HG02884 (cell line): ENCODE results near the gene RRP1B.

Experiments used
- ATAC-seq: cut with Tn5 transposase; IDR thresholded peaks from one replicate; pipeline ENCODE4 v1.9.1; 2021; ENCODE audit warnings: mild to moderate bottlenecking, moderate library complexity; ENCODE audit not compliant: unreplicated experiment

The RRP1B gene

DNA sequence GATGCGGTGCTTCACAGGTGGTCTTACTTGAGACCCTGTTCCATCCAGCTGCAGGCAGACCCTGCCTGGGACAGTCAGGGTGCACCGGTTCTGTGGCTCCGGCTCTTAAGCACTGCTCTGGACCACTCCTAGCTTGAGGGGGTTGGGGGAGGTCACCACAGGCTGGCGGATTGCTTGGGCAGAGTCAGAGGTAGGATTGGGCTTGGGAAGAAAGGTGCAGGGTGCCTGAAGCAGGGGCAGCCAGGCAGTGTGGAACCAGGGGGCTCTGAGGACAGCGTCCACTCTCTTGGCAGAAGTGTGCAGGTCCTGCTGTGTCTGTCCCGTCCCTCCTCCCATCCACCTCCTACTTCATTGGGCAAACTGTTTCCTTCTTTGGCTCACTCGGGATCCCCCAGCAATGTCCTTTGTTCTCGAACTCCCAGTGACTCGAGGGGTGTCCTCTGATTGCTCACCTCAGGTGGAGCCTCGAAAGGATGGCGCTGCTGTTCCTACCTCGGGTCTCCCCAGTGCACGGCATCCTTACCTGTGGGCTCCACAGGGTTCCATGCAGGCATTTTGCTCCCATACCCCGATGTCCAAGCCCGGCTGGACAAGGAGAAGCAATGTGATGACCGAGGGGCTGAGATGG lies 61.3 kb downstream of the RRP1B start:
- no peak for ATAC-seq

DNA sequence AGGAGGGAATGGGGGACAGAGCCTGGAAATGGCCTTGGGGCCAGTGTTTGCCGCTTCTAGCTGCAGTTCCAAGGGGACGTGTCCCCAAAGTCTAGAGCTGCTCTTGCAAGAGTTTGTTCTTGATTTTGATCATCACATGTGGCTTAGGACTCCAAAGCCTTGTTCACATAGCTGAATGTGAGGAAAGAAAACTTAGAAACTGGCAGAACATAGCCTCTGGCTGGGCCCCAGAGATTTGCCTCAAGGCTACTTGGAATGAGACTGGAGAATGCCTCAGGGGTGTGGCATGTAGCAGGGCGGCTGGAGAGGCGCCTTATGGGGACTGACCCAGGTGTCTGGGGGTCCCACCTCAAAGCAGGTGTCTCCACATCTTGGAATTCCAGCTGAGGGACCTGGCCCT lies 61.8 kb downstream of the RRP1B start:
- no peak for ATAC-seq

DNA sequence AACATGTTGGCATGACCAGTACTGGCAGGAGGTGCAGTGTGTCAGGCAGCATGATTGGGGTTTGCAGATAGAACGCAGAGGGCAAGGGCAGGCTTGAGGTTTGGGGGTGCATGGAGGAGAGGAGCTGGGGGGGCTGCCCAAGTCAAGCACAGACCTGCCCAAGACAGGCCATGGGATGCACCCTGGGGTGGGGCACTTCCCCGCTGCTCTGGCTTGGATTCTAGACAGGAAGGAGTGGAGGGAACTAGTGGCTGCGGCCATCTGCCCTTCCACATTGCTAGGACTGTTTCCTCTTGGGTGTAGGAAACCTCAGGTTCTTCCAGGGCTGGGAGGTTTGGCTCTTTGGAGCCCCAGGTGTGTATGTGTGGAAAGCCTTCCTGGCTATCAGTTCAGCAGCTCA lies 62.6 kb downstream of the RRP1B start:
- ATAC-seq = no peak

DNA sequence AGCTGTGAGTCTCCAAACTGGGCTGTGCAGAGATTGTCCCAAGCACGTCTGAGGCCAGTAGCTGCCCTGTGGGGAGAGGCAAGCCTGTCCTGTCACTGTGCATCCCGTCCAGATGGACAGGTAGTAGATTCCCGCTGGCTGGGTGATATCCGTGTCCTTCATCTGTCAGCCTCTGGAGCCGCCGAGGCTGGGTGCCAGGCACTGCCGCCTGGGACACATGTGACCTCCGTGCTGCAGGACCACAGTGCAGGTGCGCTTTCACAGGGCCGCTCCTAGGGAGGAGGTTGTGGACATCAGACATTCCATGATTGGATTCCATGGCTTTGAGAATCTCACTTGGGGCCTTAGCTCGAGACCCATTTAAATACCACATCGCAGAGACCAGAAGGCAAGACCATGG lies 64.3 kb downstream of the RRP1B start:
- ATAC-seq = no peak

DNA sequence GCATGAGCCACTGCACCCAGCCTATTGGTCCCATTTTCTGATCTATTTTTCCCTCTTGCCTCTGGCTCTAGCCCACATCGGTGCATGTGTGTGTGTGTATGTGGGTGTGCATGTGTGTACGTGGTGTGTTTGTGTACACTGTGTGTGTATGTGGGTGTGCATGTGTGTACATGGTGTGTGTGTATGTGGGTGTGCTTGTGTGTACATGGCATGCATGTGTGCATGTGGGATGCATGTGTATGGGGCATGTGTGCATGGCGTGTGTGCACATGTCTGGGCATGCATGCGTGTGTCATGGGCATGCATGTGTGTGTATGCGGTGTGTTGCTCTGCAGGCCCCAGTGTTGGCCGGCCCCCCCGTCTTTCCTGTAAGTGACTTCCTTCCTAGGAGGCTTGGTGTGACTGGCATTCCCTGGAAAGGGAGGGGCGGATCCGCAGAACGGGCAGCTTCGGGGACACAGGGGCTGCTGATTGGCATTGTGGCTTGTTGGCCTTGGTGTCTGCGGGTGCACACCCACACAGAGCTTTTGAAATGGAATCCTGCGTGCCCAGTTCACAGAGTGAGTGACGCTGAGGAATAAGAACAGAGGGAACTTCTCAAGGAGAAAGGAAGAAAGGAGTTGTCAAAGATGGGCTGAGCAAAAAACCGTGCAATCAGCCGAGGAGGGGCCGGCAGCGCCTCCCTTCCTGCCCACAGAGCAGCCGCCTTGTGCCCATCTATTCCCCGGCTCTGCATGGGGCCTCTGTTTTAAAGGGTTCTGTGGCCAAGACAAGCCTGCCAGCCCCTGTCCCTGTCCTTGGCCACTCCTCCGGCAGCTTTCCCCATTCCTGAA lies 67.5 kb downstream of the RRP1B start:
- ATAC-seq = no peak

DNA sequence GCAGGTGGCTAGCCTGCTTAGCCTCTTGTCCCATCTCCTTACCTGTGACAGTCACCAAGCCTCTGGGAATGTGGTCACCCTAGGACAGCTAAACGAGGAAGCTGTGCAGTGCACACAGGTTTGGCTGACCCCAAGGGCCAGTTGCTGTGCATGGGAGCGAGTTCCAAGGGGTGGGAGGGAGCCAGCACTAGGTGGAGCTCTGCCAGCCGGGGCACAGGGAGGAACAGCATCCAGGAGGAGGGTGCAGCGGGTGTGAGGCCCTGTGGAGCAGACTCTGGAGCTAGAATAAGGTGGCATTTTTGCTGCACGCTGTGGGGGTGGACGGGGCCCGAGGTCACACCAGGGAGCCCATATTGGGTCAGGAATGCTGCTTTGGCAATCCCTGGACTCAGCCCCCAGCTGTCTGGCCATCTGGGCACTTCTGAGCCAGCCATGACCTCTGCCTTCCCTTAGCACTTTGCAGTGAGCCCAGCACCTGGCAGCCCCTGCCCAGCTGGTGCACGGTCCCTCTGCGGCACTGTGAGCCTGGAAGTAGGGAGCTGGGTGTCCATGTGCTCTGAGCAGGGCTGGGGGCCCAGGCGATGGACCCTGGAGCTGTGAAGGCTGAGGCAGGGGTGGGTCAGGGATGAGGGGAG lies 68.3 kb downstream of the RRP1B start:
- ATAC-seq = no peak

DNA sequence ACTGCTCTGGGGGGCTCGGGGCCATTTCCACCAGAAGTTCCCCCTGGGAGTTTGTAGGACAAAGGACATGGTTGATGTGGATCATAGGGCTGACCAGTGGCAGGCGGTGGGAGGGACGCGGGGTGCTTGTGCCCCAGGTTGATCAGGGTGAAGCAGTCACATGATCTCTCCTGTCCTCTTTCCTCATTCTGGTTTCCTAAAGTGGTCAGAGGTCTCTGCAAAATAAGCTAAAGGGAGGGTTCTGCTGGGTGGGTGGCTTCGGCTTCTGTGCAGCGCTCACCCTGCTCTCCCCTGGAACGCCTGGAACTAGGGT lies 68.8 kb downstream of the RRP1B start:
- peak; percentile 5 for ATAC-seq

DNA sequence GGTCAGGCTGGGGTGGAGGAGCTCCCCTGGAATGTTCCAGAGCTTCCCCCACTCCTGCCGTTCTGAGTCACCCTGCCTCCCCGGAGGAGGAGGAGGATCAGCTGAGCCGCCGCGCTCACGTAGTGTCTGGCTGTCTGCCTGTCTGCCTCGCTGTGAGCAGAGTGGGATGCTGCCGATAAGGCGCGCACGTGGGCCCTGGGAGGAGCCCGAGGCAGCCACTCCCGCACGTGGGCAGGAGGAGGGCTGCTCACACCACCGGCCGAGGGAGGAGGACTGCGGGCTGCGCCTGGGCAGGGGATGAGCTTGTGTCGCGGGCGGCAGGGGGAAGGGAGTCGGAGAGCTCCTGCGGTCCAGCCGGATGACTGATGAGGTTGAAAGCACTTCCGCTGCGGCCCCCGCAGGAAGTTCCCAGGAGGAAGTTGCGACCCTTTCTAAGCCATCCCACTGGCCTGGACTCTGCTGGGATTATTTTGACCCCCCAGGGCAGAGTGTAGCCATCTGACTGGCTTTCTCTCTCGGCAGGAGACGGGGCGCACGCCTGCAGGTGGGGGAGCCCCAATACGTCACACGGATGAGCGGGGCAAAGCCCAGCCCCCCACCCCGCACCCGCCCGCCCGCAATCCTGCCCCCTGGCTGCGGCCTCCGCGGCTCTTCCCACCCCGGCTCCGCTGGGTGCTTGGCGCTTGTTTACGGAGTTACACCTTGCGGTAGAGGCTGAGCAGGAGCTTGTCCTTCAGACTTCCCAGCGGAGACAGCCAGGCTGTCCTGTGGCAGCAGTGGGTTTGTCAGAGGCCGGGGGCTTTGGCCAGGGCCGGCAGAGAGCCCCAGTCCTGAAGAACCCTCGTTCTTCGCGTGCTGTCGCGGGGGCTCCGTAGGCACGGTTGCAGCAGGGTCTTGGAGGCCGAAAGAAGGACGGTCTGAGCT lies 69.4 kb downstream of the RRP1B start:
- ATAC-seq = peak; percentile 76

DNA sequence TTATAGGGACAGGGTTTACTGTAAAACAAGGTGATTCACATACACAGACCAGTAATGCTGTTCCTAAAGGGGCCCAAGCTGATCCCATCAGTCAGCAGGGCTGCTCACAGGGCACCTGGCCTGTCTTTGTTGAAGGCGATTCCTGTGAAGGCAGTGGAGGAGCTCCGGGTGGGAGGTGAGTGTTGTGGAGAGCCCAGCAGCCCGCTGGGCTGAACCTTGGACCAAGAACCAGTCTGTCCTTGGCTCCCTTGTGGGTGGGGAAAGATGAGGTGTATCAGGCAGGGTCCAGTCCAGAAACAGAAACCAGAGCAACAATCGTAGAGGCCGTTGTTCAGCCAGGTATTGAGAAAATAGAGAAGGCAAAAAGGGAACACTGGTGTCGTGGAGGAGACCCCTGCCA lies 72.1 kb downstream of the RRP1B start:
- no peak for ATAC-seq

DNA sequence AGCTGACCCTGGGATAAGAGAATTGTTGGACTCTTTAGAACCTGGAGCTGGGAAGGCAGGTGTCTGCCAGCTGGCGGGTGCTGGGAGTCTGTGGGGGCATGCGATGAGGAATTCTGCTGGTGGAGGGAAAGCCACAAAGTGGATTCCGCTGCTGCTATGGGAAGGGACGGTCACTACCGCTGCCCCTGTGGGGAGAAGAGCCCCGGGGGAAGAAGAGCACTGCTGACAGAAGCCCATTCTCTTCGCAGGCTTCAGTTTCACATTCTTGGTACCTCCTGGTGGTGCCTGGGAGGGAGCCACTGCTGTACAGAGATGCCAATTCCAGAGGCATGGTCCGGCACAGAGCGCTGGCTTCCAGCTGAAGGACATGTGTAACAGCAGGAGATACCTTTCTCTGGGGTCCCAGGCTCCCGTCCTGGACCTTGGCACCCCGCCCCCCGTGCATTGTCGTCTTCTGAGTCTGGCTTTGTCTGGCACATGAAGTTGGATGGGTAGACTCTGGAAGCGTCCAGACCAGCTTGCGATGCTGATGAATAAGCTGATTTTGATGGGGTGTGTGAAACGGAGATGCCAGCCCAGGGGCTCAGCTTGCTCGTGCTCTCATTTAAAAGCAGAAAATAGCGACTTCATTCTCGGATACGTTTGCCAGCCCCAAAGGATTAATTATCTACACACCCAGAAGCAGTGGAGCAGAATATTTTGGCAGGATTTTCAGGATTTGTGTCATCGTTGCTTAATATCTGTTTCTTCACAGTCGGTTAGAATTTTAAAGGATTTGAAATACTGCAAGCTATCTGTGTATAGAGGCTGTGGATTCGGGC lies 72.7 kb downstream of the RRP1B start:
- ATAC-seq = no peak

DNA sequence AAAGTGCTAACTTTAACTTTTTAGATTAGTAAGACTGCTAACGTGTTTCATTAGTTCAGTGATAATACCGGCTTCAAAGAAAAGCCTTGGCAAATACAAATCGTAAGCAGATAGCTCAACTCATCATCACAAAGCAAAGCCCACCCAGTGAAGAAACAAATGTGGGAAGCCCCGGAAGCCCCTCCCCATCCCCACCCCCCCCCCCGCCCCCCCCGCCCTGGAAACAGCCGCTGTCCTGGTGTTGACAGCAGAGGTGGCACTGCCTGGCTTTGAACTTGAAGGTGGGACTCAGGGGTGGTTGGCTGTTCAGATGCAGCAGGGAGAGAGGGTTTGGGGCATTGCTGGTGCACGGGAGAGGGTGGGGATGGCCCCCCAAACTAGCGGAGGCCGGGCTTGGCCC lies 73.7 kb downstream of the RRP1B start:
- no peak for ATAC-seq

DNA sequence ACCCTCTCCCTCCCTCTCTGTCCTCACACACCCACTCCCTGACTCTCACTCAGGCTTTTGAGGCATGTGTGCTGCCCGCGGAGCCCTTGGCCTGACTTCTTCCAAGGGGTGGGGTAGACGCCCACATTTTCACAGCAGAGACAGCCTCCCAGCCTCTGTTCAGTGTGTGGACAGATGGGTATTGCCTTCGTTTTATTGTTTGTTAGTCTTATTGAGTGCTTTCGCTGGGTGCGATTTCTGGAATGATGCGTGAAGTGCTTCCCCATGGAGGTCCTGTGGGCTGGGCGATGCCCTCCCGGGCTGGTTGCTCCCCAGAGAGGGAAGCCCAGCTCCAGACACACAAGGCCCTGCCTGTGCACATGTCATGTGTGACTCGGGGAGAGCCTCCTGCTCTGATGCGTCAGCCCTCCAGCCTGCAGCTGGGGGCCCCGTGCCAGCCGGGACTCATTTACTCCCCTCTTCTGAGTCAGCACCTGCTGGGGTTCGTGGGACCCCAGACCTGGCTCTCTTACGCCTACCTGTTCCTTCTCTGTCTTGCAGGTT lies 74.2 kb downstream of the RRP1B start:
- ATAC-seq = no peak

- no peak for ATAC-seq
Measured at GRCh38 chr21:43734131-43734927, 75.0 kb downstream of the RRP1B start.

GRCh38 chr21:43734928-43735229 lies 75.5 kb downstream of the RRP1B start:
- ATAC-seq = no peak

DNA sequence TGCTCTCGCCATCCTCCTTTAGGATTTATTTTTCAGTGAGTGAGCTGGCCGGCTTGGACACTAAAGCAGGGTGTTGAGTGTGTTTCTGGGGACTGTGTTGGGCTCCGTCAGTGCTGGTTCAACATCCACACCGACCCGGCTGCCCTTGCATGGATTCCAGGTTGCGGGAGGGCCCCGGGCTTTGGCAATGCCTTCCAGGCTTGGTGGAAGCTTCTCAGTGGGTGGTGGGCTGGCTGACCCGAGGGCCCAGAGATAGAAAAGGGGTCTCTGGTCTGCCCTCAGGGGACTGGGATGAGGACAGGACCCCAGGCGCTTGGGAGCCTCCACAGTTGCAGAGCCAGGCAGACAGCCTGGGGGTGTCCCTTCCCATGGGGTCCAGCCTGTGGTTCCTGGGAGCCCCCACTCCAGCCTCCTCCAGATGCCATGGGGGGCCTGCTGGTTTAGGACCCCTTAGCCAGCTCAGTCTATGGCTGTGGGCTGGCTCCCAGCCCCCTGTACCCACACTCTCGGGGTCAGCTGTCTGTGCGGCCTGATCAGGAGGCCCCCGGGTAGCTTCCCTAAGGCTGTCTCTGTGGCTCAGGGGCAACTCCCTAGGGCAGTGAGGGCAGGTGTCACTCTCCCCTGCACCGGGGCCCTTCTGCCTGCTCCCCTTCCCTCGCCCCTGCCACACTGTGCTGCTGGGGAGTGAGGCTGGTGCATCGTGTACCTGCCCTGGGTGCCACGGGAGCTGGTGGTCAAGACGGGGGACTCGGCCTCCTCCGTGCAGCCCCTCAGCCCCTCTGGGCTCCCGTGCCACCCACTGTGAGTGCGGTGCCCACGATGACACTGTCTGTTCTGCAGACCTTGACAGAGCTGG lies 76.1 kb downstream of the RRP1B start:
- no peak for ATAC-seq

DNA sequence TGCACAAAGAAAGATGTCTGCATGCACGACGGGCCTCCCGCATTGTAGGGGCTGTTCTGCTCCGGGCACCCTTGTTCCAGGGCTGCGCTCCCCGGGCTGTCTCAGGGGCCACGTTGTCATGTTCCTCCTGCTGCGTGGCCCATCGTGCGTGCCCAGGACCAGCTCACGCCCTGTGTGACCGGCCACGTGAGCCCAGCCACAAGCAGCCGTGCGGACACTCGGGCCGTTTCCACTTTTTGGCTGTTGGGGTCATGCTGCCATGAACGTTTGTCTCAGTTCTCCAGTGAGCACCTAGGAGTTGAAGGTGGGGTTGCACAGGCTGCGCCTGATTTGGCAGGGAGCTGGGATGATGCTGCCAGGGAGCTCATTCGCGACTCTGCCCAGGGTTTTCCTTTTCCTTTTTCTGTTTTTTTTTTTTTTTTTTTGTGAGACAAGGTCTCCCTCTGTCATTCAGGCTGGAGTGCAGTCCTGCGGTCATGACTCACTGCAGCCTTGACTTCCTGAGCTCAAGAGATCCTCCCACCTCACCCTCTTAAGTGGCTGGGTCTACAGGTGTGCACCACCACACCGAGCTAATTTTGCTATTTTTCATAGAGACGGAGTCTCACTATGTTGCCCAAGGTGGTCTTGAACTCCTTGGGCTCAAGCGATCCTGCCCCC lies 77.0 kb downstream of the RRP1B start:
- no peak for ATAC-seq

GRCh38 chr21:43737158-43737950 lies 78.0 kb downstream of the RRP1B start:
- ATAC-seq = no peak
